ENCODE measurements around the gene ZNF200. TPM values are rescaled to one million over a fixed set of nuclear protein-coding genes. Genes with fewer than 3 reads are reported as not detected.

The ZNF200 gene
- polyA plus RNA-seq, 1 of the 3 experiments (the other 2 are of a cell fraction), result 2.8 TPM

- TF ChIP-seq CTCF (IDR thresholded peaks at IDR 0.05) (no peak), RAD21 (IDR thresholded peaks at IDR 0.05; ENCODE audit: low read length) (no peak), RCOR1 (IDR thresholded peaks at IDR 0.05; ENCODE audit: low read length) (no peak), FOXM1 (IDR thresholded peaks at IDR 0.05; ENCODE audit: low read depth) (no peak), EZH2phosphoT487 (IDR thresholded peaks at IDR 0.05; ENCODE audit: borderline replicate concordance, low read depth) (no peak), TCF12 (IDR thresholded peaks at IDR 0.05) (no peak), FOXJ3 (CRISPR knock-in tag; IDR thresholded peaks at IDR 0.05) (no peak), RFX5 (IDR thresholded peaks at IDR 0.05; ENCODE audit: low read length) (no peak), MAX (IDR thresholded peaks at IDR 0.05; ENCODE audit: low read depth) (no peak), NRF1 (IDR thresholded peaks at IDR 0.05; ENCODE audit: low read depth, low read length) (no peak), SMC3 (IDR thresholded peaks at IDR 0.05; ENCODE audit: low read depth, low read length) (no peak)
Observed at GRCh38 chr16:3249451-3249850, 14.5 kb upstream of the ZNF200 start (continued).

- H3K27me3 ChIP-seq (ENCODE audit: insufficient read depth), result peaks cover 46% of the 10 kb centered on the region
Observed at GRCh38 chr16:3249020-3249419, 14.1 kb upstream of the ZNF200 start.

More at GRCh38 chr16:3249020-3249419, 14.1 kb upstream of the ZNF200 start:
- ChIA-PET POLR2A (no interaction called here), CTCF (interaction anchor here (1.5 kb wide), 1 partner anchor 16 kb away, joined by 3 read pairs; no protein-coding TSS in a partner anchor)
- Histone ChIP-seq H4K20me1 (ENCODE audit: insufficient read depth) (no peaks in the 10 kb centered on the region), H3F3A (replicated peaks; ENCODE audit: insufficient read depth) (no peaks in the 10 kb centered on the region), H3K9ac (no peak overlapping the region), H2AFZ (ENCODE audit: low read depth) (no peak overlapping the region), H3K36me3 (replicated peaks in 1 of 2; ENCODE audit: control insufficient read depth in 1 of 2, insufficient read depth in 2 of 2, low read length in 1 of 2) (no peaks in the 10 kb centered on the region), H3K27ac (ENCODE audit: low read depth in 2 of 2, low read length in 1 of 2) (no peak overlapping the region), H3K4me2 (no peak overlapping the region), H3K9me2 (no peaks in the 10 kb centered on the region), H3K4me3 (ENCODE audit: low read depth in 2 of 2, low read length in 1 of 2) (no peak overlapping the region), H3K9me3 (no peaks in the 10 kb centered on the region), H3K4me1 (ENCODE audit: control insufficient read depth in 1 of 2, insufficient read depth in 2 of 2, low read depth in 1 of 2, low read length in 1 of 2) (no peaks in the 10 kb centered on the region), H3K79me2 (ENCODE audit: insufficient read depth) (no peaks in the 10 kb centered on the region)
- TF ChIP-seq RXRA (IDR thresholded peaks at IDR 0.05; ENCODE audit: borderline replicate concordance, low read depth) (no peak), PBX3 (IDR thresholded peaks at IDR 0.05) (no peak), RAD21 (IDR thresholded peaks at IDR 0.05; ENCODE audit: low read length) (no peak), MEF2A (IDR thresholded peaks at IDR 0.05; ENCODE audit: borderline replicate concordance, low read depth) (no peak), YY1 (IDR thresholded peaks at IDR 0.05; ENCODE audit: low read depth) (no peak), JUND (IDR thresholded peaks at IDR 0.05) (no peak), GATA2 (CRISPR knock-in tag; IDR thresholded peaks at IDR 0.05) (no peak), RFX5 (IDR thresholded peaks at IDR 0.05; ENCODE audit: low read length) (no peak), USF2 (IDR thresholded peaks at IDR 0.05; ENCODE audit: borderline replicate concordance, low read depth, low read length) (no peak), TAF1 (IDR thresholded peaks at IDR 0.05; ENCODE audit: borderline replicate concordance, low read depth, low read length) (no peak), NRF1 (IDR thresholded peaks at IDR 0.05; ENCODE audit: low read depth, low read length) (no peak), FOXM1 (IDR thresholded peaks at IDR 0.05; ENCODE audit: low read depth) (no peak), ZBTB33 (IDR thresholded peaks at IDR 0.05; ENCODE audit: borderline replicate concordance, low read depth) (no peak), MAX (IDR thresholded peaks at IDR 0.05; ENCODE audit: low read depth) (no peak), CHD2 (IDR thresholded peaks at IDR 0.05; ENCODE audit: low read length, partially characterized antibody) (no peak), SMC3 (IDR thresholded peaks at IDR 0.05; ENCODE audit: low read depth, low read length) (no peak), RCOR1 (IDR thresholded peaks at IDR 0.05; ENCODE audit: low read length) (no peak), SIN3A (IDR thresholded peaks at IDR 0.05; ENCODE audit: borderline replicate concordance, low read depth, low read length) (no peak), USF1 (IDR thresholded peaks at IDR 0.05; ENCODE audit: borderline replicate concordance, low read depth) (no peak)
- no peak for DNase-seq
- WGBS (ENCODE audit: low lambda C conversion rate), result 0% methylated on average over 1 of the region's 1 CpG
